HCT116 (cell line): Measurements from ENCODE around the gene PCDHA7. TPM values are rescaled to one million over a fixed set of nuclear protein-coding genes. Genes with fewer than 3 reads are reported as not detected.

Experiments
- ATAC-seq: fragments of 200-7000 bp; cut with Tn5 transposase; 2 replicates; pipeline ENCODE4 v1.9.1; 2020; ENCODE audit warnings: mild to moderate bottlenecking, moderate library complexity
- BruUV-seq: library from RNA; stranded (reverse); fragments of 400-500 nt; replicated peaks from 2 replicates; lab custom pipeline; 2021; lab: Mats Ljungman, UMichigan
- CTCF ChIA-PET: fragments of 300-600 bp; sonication (Branson Sonifier 250); formaldehyde crosslinking; loops from one replicate; lab custom pipeline; 2021; ENCODE audit warnings: antibody characterized with exemption; lab: Charles Lee
- POLR2A ChIA-PET: fragments of 300-600, 350-600 bp; sonication (Branson Sonifier 250); formaldehyde crosslinking; loops from one replicate; lab custom pipeline; 2021; ENCODE audit warnings: antibody characterized with exemption; lab: Charles Lee
- RAD21 ChIA-PET, 2 experiments: fragments of 300-600 bp; sonication (Branson Sonifier 250); formaldehyde crosslinking; loops; one replicate each; lab custom pipeline; 2023; ENCODE audit warnings: low total read pairs in 2 of 2; ENCODE audit not compliant: uncharacterized antibody in 2 of 2, unreplicated experiment in 2 of 2, low non-redundant PET in 1 of 2; lab: Charles Lee
- DNase-seq: peaks from one replicate; pipeline ENCODE4 v3.0.0-alpha.2; 2010; ENCODE audit warnings: low read depth, low spot score
- H2AFZ ChIP-seq: fragments of 200-600 bp; shearing (Covaris generic), sonication (generic); 2 replicates; pipeline ENCODE4 v1.6.1; 2017; ENCODE audit warnings: low read depth, mixed run types, mixed read lengths, antibody characterized with exemption, low read length; ENCODE audit not compliant: poor library complexity, severe bottlenecking
- H3K27ac ChIP-seq: 2 replicates; pipeline ENCODE4 v1.5.1; 2012; ENCODE audit warnings: low read depth, low read length
- H3K27me3 ChIP-seq: fragments of 200-600 bp; sonication (generic); 2 replicates; pipeline ENCODE4 v1.6.1; 2016; ENCODE audit warnings: mixed run types, low read length, mixed read lengths; ENCODE audit not compliant: insufficient read depth
- H3K36me3 ChIP-seq, 2 experiments: fragments of 200-500 bp in 1 of 2; fragments of 200-600 bp in 1 of 2; sonication (Bioruptor generic) in 1 of 2; sonication (generic) in 1 of 2; 2 replicates each; pipeline versions ENCODE4 v1.5.1 to v1.6.1; 2014 to 2016; ENCODE audit warnings: low read length in 2 of 2, inconsistent platforms in 1 of 2, mixed read lengths in 1 of 2, mixed run types in 1 of 2; ENCODE audit not compliant: insufficient read depth in 2 of 2, control insufficient read depth in 1 of 2
- H3K4me1 ChIP-seq, 2 experiments: fragments of 200-600 bp in 1 of 2; sonication (generic) in 1 of 2; 2 replicates each; pipeline versions ENCODE4 v1.5.1 to v1.6.1; 2012 to 2017; ENCODE audit warnings: low read length in 2 of 2, inconsistent platforms in 1 of 2, mild to moderate bottlenecking in 1 of 2, mixed read lengths in 1 of 2, mixed run types in 1 of 2, moderate library complexity in 1 of 2; ENCODE audit not compliant: insufficient read depth in 2 of 2, control insufficient read depth in 1 of 2
- H3K4me2 ChIP-seq: fragments of 200-600 bp; sonication (generic); 2 replicates; pipeline ENCODE4 v1.6.1; 2017; ENCODE audit warnings: mixed run types, low read length, mixed read lengths
- H3K4me3 ChIP-seq, 2 experiments: fragments of 200-600 bp in 1 of 2; sonication (generic) in 1 of 2; replicated peaks in 1 of 2; 2 replicates each; pipeline ENCODE4 v1.5.1; 2011 to 2016; ENCODE audit warnings: low read length in 2 of 2, control low read depth in 1 of 2, low read depth in 1 of 2, mild to moderate bottlenecking in 1 of 2, mixed read lengths in 1 of 2, mixed run types in 1 of 2
- H3K79me2 ChIP-seq: fragments of 200-600 bp; sonication (generic); 2 replicates; pipeline ENCODE4 v1.6.1; 2017; ENCODE audit warnings: mild to moderate bottlenecking, mixed run types, low read length, moderate library complexity, mixed read lengths; ENCODE audit not compliant: insufficient read depth
- H3K9ac ChIP-seq: fragments of 200-600 bp; sonication (generic); 2 replicates; pipeline ENCODE4 v1.6.1; 2016; ENCODE audit warnings: low read length, mixed read lengths
- H3K9me2 ChIP-seq: fragments of 200-600 bp; sonication (generic), shearing (Covaris generic); 2 replicates; pipeline ENCODE4 v1.6.1; 2017; ENCODE audit warnings: mixed run types, mild to moderate bottlenecking, moderate library complexity; ENCODE audit not compliant: insufficient read depth
- H3K9me3 ChIP-seq, 2 experiments: fragments of 200-500 bp in 1 of 2; fragments of 200-600 bp in 1 of 2; sonication (Bioruptor generic) in 1 of 2; sonication (generic) in 1 of 2; 2 replicates each; pipeline ENCODE4 v1.6.1; 2014 to 2017; ENCODE audit warnings: low read length in 2 of 2, mixed read lengths in 2 of 2, inconsistent platforms in 1 of 2, low read depth in 1 of 2, mild to moderate bottlenecking in 1 of 2, mixed run types in 1 of 2, moderate library complexity in 1 of 2; ENCODE audit not compliant: control insufficient read depth in 1 of 2, insufficient read depth in 1 of 2
- H4K20me1 ChIP-seq: fragments of 200-600 bp; sonication (generic), shearing (Covaris generic); 2 replicates; pipeline ENCODE4 v1.6.1; 2017; ENCODE audit warnings: mixed run types, mild to moderate bottlenecking, moderate library complexity; ENCODE audit not compliant: insufficient read depth
- RAD21 ChIP-seq: IDR thresholded peaks from 2 replicates; pipeline ENCODE4 v1.6.1; 2012; ENCODE audit warnings: low read depth, mild to moderate bottlenecking
- REST ChIP-seq: IDR thresholded peaks from 2 replicates; pipeline ENCODE4 v1.6.1; 2012; ENCODE audit warnings: low read depth
- intact Hi-C: fragments of 100-400 bp; cut with micrococcal nuclease; formaldehyde crosslinking; loops from 2 replicates; pipeline ENCODE4 v1.10.0; 2022
- total RNA-seq: library from RNA; stranded (reverse); gene quantifications from one replicate; pipeline ENCODE4 v1.2.1, GENCODE V29; 2021; ENCODE audit not compliant: unreplicated experiment
- TF ChIP-seq, protein P1 (sequence below), 3 experiments: fragments of 200-600 bp in 1 of 3; sonication (generic) in 1 of 3; IDR thresholded peaks in 2 of 3; conservative IDR thresholded peaks in 1 of 3; 2 replicates each; pipeline ENCODE4 v1.5.1; 2012 to 2017; ENCODE audit warnings: low read depth in 2 of 3, low read length in 2 of 3, antibody characterized with exemption in 1 of 3, borderline replicate concordance in 1 of 3, control low read depth in 1 of 3, mild to moderate bottlenecking in 1 of 3, mixed read lengths in 1 of 3, mixed run types in 1 of 3, moderate library complexity in 1 of 3; ENCODE audit not compliant: insufficient read depth in 1 of 3

The PCDHA7 gene
- total RNA-seq, 1 experiment from 2014 or later: not detected

DNA sequence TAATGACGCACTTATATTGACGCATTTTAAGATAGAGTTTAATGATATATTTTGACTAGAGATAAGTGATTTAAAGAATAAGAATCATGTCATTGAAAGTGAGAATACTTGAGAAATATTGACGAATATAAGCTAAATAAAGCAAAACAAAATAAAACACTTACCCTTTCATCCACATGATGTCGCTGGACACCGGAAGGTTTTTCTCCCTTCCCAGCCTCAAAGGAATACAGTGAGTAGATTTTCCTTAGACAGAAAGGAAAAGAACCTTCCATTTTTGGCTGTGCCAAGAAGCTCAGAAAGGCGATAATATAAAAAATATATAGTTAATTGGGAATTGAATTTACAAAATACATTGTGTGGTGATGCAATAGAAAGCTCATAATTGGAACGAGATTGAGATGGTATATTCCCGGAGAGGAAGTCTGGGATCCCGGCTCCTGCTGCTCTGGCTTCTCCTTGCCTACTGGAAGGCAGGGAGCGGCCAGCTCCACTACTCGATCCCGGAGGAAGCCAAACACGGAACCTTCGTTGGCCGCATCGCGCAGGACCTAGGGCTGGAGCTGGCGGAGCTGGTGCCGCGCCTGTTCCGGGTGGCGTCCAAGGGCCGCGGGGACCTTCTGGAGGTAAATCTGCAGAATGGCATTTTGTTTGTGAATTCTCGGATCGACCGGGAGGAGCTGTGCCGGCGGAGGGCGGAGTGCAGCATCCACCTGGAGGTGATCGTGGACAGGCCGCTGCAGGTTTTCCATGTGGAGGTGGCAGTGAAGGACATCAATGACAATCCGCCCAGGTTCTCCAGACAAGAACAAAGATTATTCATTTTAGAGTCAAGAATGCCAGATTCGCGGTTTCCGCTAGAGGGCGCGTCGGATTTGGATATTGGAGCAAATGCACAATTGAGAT, 12.4 kb upstream of the PCDHA7 start, which contains the start of gene PCDHA5:
Gene PCDHA5, plus strand, starts transcription at position 239 of the 906 bp plus-strand sequence.
- Histone ChIP-seq H3K27me3 (no peaks in the 10 kb centered on the region), H3K36me3 (no peaks in the 10 kb centered on the region; a peak in 1 of 4 replicates), H2AFZ (no peak within 1 kb of the TSS), H3K9me3 (no peaks in the 10 kb centered on the region), H3K9me2 (no peaks in the 10 kb centered on the region; the same call in 1 of the 2 replicates), H3K9ac (no peak within 1 kb of the TSS), H3K27ac (no peak within 1 kb of the TSS), H4K20me1 (no peaks in the 10 kb centered on the region), H3K79me2 (no peaks in the 10 kb centered on the region), H3K4me3 (no peak within 1 kb of the TSS), H3K4me1 (no peaks in the 10 kb centered on the region), H3K4me2 (no peak within 1 kb of the TSS)
- RAD21 ChIA-PET: no interaction called here
- 0 out of 2 replicates have a peak, but pooled peaks have one; percentile 11 for TF ChIP-seq RAD21
- TF ChIP-seq REST: no peak
- TF ChIP-seq, protein P1, sequence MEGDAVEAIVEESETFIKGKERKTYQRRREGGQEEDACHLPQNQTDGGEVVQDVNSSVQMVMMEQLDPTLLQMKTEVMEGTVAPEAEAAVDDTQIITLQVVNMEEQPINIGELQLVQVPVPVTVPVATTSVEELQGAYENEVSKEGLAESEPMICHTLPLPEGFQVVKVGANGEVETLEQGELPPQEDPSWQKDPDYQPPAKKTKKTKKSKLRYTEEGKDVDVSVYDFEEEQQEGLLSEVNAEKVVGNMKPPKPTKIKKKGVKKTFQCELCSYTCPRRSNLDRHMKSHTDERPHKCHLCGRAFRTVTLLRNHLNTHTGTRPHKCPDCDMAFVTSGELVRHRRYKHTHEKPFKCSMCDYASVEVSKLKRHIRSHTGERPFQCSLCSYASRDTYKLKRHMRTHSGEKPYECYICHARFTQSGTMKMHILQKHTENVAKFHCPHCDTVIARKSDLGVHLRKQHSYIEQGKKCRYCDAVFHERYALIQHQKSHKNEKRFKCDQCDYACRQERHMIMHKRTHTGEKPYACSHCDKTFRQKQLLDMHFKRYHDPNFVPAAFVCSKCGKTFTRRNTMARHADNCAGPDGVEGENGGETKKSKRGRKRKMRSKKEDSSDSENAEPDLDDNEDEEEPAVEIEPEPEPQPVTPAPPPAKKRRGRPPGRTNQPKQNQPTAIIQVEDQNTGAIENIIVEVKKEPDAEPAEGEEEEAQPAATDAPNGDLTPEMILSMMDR (IDR thresholded peaks at IDR 0.05 in 2 of 3, conservative IDR thresholded peaks at IDR 0.05 in 1 of 3; ENCODE audit: borderline replicate concordance in 1 of 3, insufficient read depth in 1 of 3, low read depth in 2 of 3, low read length in 2 of 3): peak in 2 of 3 experiments; percentile 37 to 55; a peak in 3 of 6 replicates
- DNase-seq (no peak), ATAC-seq (no peak)
- POLR2A ChIA-PET: no interaction called here
- CTCF ChIA-PET: interaction anchor here (1.0 kb wide), 1 partner anchor 220 kb away, joined by 3 read pairs; no protein-coding TSS in a partner anchor
- BruUV-seq: no TSS peak
- intact Hi-C loops: no loop called here
